IMR-90 (cell line): ENCODE data around the gene SORD. TPM values are rescaled to one million over a fixed set of nuclear protein-coding genes. Genes with fewer than 3 reads are reported as not detected.
A peak's percentile ranks its signal among the peaks of the same experiment; 100 is the strongest.

Experiments used
- ATAC-seq: fragments of 200-7000 bp; cut with Tn5 transposase; 2 replicates; pipeline ENCODE4 v1.9.1; 2020; ENCODE audit warnings: low read depth, mild to moderate bottlenecking, moderate library complexity
- BruUV-seq: library from RNA; stranded (reverse); fragments of 400-500 nt; replicated peaks from 2 replicates; lab custom pipeline; 2021; lab: Mats Ljungman, UMichigan
- CTCF ChIA-PET: fragments of 300-600 bp; formaldehyde crosslinking; extraction: SDS; loops from one replicate; lab custom pipeline; 2021; ENCODE audit warnings: antibody characterized with exemption; lab: Yijun Ruan, JAX
- POLR2A ChIA-PET: fragments of 300-600 bp; sonication (Branson Sonifier 250); formaldehyde crosslinking; loops from one replicate; lab custom pipeline; 2022; ENCODE audit warnings: antibody characterized with exemption; ENCODE audit not compliant: unreplicated experiment; lab: Charles Lee
- DNase-seq: peaks from one replicate; pipeline ENCODE4 v3.0.0; 2013
- H2AFZ ChIP-seq: replicated peaks from 2 replicates; pipeline ENCODE3; 2013; ENCODE audit warnings: low read length, mild to moderate bottlenecking; ENCODE audit not compliant: poor library complexity
- H2AK5ac ChIP-seq: 2 replicates; pipeline ENCODE4 v1.6.1; 2013; ENCODE audit warnings: low read depth, low read length, inconsistent platforms
- H2AK9ac ChIP-seq: replicated peaks from 2 replicates; pipeline ENCODE3; 2013; ENCODE audit warnings: mild to moderate bottlenecking, low read depth, low read length, moderate library complexity; ENCODE audit not compliant: poor library complexity
- H2BK120ac ChIP-seq: 2 replicates; pipeline ENCODE4 v1.6.1; 2013; ENCODE audit warnings: low read depth, low read length, inconsistent platforms
- H2BK15ac ChIP-seq: 3 replicates; pipeline ENCODE4 v1.6.1; 2013; ENCODE audit warnings: low read depth, low read length, inconsistent platforms
- H2BK20ac ChIP-seq: 2 replicates; pipeline ENCODE4 v1.6.1; 2013; ENCODE audit warnings: low read depth, mild to moderate bottlenecking, inconsistent platforms, low read length, moderate library complexity
- H2BK5ac ChIP-seq: 2 replicates; pipeline ENCODE4 v1.6.1; 2013; ENCODE audit warnings: mild to moderate bottlenecking, low read depth, low read length, inconsistent platforms; ENCODE audit not compliant: poor library complexity, severe bottlenecking
- H3K14ac ChIP-seq: replicated peaks from 2 replicates; pipeline ENCODE4 v1.6.1; 2013; ENCODE audit warnings: low read depth, low read length, inconsistent platforms
- H3K18ac ChIP-seq: 2 replicates; pipeline ENCODE4 v1.6.1; 2013; ENCODE audit warnings: low read depth, low read length, control low read depth
- H3K23ac ChIP-seq: 2 replicates; pipeline ENCODE4 v1.6.1; 2013; ENCODE audit warnings: low read depth, low read length, inconsistent platforms
- H3K27ac ChIP-seq: 2 replicates; pipeline ENCODE4 v1.5.1; 2013; ENCODE audit warnings: mild to moderate bottlenecking, control low read depth, low read length; ENCODE audit not compliant: insufficient read depth
- H3K27me3 ChIP-seq: 2 replicates; pipeline ENCODE4 v1.6.1; 2013; ENCODE audit warnings: low read length; ENCODE audit not compliant: control insufficient read depth, insufficient read depth
- H3K36me3 ChIP-seq: 2 replicates; pipeline ENCODE4 v1.6.1; 2013; ENCODE audit warnings: low read length, mixed read lengths; ENCODE audit not compliant: control insufficient read depth, insufficient read depth
- H3K4ac ChIP-seq: 2 replicates; pipeline ENCODE4 v1.6.1; 2013; ENCODE audit warnings: low read depth, low read length, inconsistent platforms
- H3K4me1 ChIP-seq: 2 replicates; pipeline ENCODE4 v1.6.1; 2013; ENCODE audit warnings: low read length, mixed read lengths; ENCODE audit not compliant: control insufficient read depth, insufficient read depth
- H3K4me2 ChIP-seq: 2 replicates; pipeline ENCODE4 v1.6.1; 2013; ENCODE audit warnings: low read depth, mild to moderate bottlenecking, control low read depth, low read length, moderate library complexity
- H3K4me3 ChIP-seq: 2 replicates; pipeline ENCODE4 v1.5.1; 2013; ENCODE audit warnings: low read depth, mild to moderate bottlenecking, control low read depth, low read length, moderate library complexity; ENCODE audit not compliant: insufficient read depth
- H3K56ac ChIP-seq: 2 replicates; pipeline ENCODE4 v1.6.1; 2013; ENCODE audit warnings: low read length, inconsistent platforms; ENCODE audit not compliant: insufficient read depth; ENCODE audit errors: extremely low read depth
- H3K79me1 ChIP-seq, 2 experiments: 2 replicates each; pipeline ENCODE4 v1.6.1; 2013; ENCODE audit warnings: low read length in 2 of 2, inconsistent platforms in 1 of 2, low read depth in 1 of 2
- H3K9ac ChIP-seq: 2 replicates; pipeline ENCODE4 v1.6.1; 2013; ENCODE audit warnings: low read depth, low read length, control low read depth
- H3K9me1 ChIP-seq: 2 replicates; pipeline ENCODE4 v1.6.1; 2013; ENCODE audit warnings: low read length, inconsistent platforms; ENCODE audit not compliant: insufficient read depth
- H3K9me3 ChIP-seq: 2 replicates; pipeline ENCODE4 v1.6.1; 2013; ENCODE audit warnings: low read length; ENCODE audit not compliant: control insufficient read depth, insufficient read depth
- H4K20me1 ChIP-seq: 2 replicates; pipeline ENCODE4 v1.6.1; 2013; ENCODE audit warnings: low read length, inconsistent platforms; ENCODE audit not compliant: insufficient read depth
- H4K5ac ChIP-seq: 2 replicates; pipeline ENCODE4 v1.6.1; 2013; ENCODE audit warnings: mild to moderate bottlenecking, low read depth, low read length, control low read depth
- H4K8ac ChIP-seq, 2 experiments: 2 replicates each; pipeline ENCODE4 v1.6.1; 2013; ENCODE audit warnings: low read depth in 2 of 2, low read length in 2 of 2, control low read depth in 1 of 2, inconsistent platforms in 1 of 2
- H4K91ac ChIP-seq: 2 replicates; pipeline ENCODE4 v1.6.1; 2013; ENCODE audit warnings: low read depth, low read length, inconsistent platforms; ENCODE audit not compliant: insufficient read depth
- BHLHE40 ChIP-seq: fragments of 150-350 bp; IDR thresholded peaks from 2 replicates; pipeline ENCODE4 v1.6.1; 2016; ENCODE audit warnings: mild to moderate bottlenecking, low read depth, low read length
- MXI1 ChIP-seq: IDR thresholded peaks from 2 replicates; pipeline ENCODE4 v1.6.1; 2012; ENCODE audit warnings: low read depth, mild to moderate bottlenecking, low read length, moderate library complexity, borderline replicate concordance
- RAD21 ChIP-seq: IDR thresholded peaks from 2 replicates; pipeline ENCODE4 v1.6.1; 2012; ENCODE audit warnings: low read length, improper control_type of control experiment
- RCOR1 ChIP-seq: IDR thresholded peaks from 2 replicates; pipeline ENCODE4 v1.6.1; 2012; ENCODE audit warnings: mild to moderate bottlenecking, low read length, improper control_type of control experiment; ENCODE audit not compliant: insufficient replicate concordance
- SMC3 ChIP-seq: fragments of 150-350 bp; IDR thresholded peaks from 2 replicates; pipeline ENCODE4 v1.6.1; 2016; ENCODE audit warnings: low read depth, mild to moderate bottlenecking, antibody characterized with exemption, low read length, moderate library complexity
- WGBS, 2 experiments: methylation state at CpG; one replicate each; pipeline versions ENCODE4 v1.1.5 to v1.1.7; 2013; ENCODE audit warnings: missing lambda C conversion rate in 2 of 2; ENCODE audit not compliant: insufficient read length in 1 of 2; ENCODE audit errors: extremely low coverage in 2 of 2; 5-methylcytosine and 5-hydroxymethylcytosine counted together
- dilution Hi-C: fragments of 300-500 bp; cut with HindIII; formaldehyde crosslinking; loops from one replicate; pipeline ENCODE4 v1.14.3; 2018; ENCODE audit warnings: low sequenced_read_pairs; ENCODE audit not compliant: unreplicated experiment
- in situ Hi-C: fragments of 300-500 bp; cut with MboI; formaldehyde crosslinking; loops from 3 replicates; pipeline ENCODE4 v1.14.3; 2019; ENCODE audit warnings: low sequenced_read_pairs, inconsistent platforms, mixed read lengths
- intact Hi-C: fragments of 100-400 bp; cut with micrococcal nuclease; formaldehyde crosslinking; loops from 2 replicates; pipeline ENCODE4 v1.10.0; 2022
- polyA plus RNA-seq, 3 experiments: library from polyadenylated mRNA; depleted of rRNA; stranded (reverse); fragments of >200 nt; gene quantifications; 2 replicates each; pipeline ENCODE4 v1.2.3, GENCODE V29; 2012; ENCODE audit warnings: low replicate concordance in 1 of 3
- total RNA-seq: library from RNA; depleted of rRNA; stranded (reverse); fragments of >200 nt; gene quantifications from 2 replicates; pipeline ENCODE4 v1.2.3, GENCODE V29; 2012
- TF ChIP-seq, protein P1 (sequence below): conservative IDR thresholded peaks from 2 replicates; pipeline ENCODE4 v1.5.1; 2012; ENCODE audit warnings: mild to moderate bottlenecking, low read depth, low read length, improper control_type of control experiment
- TF ChIP-seq, protein P2 (sequence below): fragments of 150-350 bp; IDR thresholded peaks from 2 replicates; pipeline ENCODE4 v1.6.1; 2016; ENCODE audit warnings: low read depth, mild to moderate bottlenecking, low read length, moderate library complexity, borderline replicate concordance

The SORD gene
- total and polyA plus RNA-seq, 2 of the 4 experiments (the other 2 are of a cell fraction), result 27.6 to 34.2 TPM

DNA sequence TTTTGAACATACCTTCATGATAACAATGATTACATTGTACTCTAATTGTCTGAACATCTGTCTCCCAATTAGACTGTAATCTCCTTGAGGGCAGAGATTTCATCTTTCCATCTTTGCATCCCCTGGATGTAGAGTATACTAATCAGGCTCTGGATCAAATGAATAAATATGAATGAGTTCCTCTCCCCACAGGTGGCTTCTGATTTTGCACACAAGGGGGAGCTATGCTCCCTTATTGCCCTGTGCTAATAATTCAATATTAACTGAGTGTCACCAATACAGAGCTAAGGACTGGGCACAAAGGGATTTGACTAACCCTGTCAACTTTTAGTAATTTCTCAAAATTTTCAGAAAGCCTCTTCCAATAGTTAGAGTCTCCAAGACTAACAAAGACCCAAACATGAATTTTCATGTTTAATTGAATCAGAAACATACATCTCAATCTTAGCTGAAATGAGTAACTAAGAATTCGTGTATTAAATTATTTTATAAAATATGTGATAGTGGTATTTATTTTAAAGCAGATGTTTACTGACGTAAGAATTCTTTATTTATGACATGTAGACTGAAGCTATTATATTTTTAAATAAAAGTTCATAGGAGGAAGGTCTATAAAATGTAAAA, 103.7 kb downstream of the SORD start:
- WGBS, 2 experiments, result no CpG with 5 or more reads among the region's 2 CpGs
- no peaks in the 10 kb centered on the region for H4K20me1 ChIP-seq
- no peak overlapping the region for H2BK15ac ChIP-seq
- H3K9ac ChIP-seq, result no peak overlapping the region
- TF ChIP-seq, protein P1, sequence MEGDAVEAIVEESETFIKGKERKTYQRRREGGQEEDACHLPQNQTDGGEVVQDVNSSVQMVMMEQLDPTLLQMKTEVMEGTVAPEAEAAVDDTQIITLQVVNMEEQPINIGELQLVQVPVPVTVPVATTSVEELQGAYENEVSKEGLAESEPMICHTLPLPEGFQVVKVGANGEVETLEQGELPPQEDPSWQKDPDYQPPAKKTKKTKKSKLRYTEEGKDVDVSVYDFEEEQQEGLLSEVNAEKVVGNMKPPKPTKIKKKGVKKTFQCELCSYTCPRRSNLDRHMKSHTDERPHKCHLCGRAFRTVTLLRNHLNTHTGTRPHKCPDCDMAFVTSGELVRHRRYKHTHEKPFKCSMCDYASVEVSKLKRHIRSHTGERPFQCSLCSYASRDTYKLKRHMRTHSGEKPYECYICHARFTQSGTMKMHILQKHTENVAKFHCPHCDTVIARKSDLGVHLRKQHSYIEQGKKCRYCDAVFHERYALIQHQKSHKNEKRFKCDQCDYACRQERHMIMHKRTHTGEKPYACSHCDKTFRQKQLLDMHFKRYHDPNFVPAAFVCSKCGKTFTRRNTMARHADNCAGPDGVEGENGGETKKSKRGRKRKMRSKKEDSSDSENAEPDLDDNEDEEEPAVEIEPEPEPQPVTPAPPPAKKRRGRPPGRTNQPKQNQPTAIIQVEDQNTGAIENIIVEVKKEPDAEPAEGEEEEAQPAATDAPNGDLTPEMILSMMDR, result peak; percentile 68
- no peak for TF ChIP-seq BHLHE40
- TF ChIP-seq, protein P2, sequence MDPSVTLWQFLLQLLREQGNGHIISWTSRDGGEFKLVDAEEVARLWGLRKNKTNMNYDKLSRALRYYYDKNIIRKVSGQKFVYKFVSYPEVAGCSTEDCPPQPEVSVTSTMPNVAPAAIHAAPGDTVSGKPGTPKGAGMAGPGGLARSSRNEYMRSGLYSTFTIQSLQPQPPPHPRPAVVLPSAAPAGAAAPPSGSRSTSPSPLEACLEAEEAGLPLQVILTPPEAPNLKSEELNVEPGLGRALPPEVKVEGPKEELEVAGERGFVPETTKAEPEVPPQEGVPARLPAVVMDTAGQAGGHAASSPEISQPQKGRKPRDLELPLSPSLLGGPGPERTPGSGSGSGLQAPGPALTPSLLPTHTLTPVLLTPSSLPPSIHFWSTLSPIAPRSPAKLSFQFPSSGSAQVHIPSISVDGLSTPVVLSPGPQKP, result no peak
- peak; percentile 58 for TF ChIP-seq RAD21
- TF ChIP-seq MXI1, result no peak
- TF ChIP-seq RCOR1, result no peak
- peak; percentile 57 for TF ChIP-seq SMC3
- H3K79me1 ChIP-seq, result no peaks in the 10 kb centered on the region
- H3K4me1 ChIP-seq, result peaks cover 3% of the 10 kb centered on the region
- H4K8ac ChIP-seq, result no peak overlapping the region
- no peak overlapping the region for H2AK9ac ChIP-seq
- H4K91ac ChIP-seq, result no peak overlapping the region
- H2BK120ac ChIP-seq, result no peak overlapping the region
- intact Hi-C loops (no loop called here), in situ Hi-C loops (no loop called here), dilution Hi-C loops (no loop called here)
- H3K4ac ChIP-seq, result no peak overlapping the region
- DNase-seq, result peak; percentile 36
- no peak overlapping the region for H3K4me3 ChIP-seq
- no peak overlapping the region for H4K5ac ChIP-seq
- peaks cover 58% of the 10 kb centered on the region for H3K27me3 ChIP-seq
- H2BK20ac ChIP-seq, result no peak overlapping the region
- no peak overlapping the region for H3K14ac ChIP-seq
- H2AK5ac ChIP-seq, result no peak overlapping the region
- no peaks in the 10 kb centered on the region for H3K36me3 ChIP-seq
- ChIA-PET POLR2A (no interaction called here), CTCF (interaction anchor here (0.6 to 1.2 kb wide), 5 partner anchors 9 to 273 kb away, joined by 3 to 16 read pairs (median 3); no protein-coding TSS in a partner anchor)
- no peaks in the 10 kb centered on the region for H3K9me3 ChIP-seq
- no peaks in the 10 kb centered on the region for H3K9me1 ChIP-seq
- no peak overlapping the region for H2AFZ ChIP-seq
- H2BK5ac ChIP-seq, result no peak overlapping the region
- H3K4me2 ChIP-seq, result no peak overlapping the region
- no peak overlapping the region for H3K56ac ChIP-seq
- H3K27ac ChIP-seq, result no peak overlapping the region
- H3K23ac ChIP-seq, result no peak overlapping the region
- no peak overlapping the region for H3K18ac ChIP-seq
- no peak for ATAC-seq
- no TSS peak for BruUV-seq
